WI38 (cell line): ENCODE measurements around the gene SNX9.
"Not testable (repeated sequence)": the region's sequence is repeated elsewhere in the genome, so short reads cannot be mapped to it uniquely, and the experiment has no call there.

Experiments
- H3K4me3 ChIP-seq: 2 replicates; pipeline ENCODE4 v1.5.1; 2011; ENCODE audit warnings: low read depth, mild to moderate bottlenecking, control low read depth, low read length
- TF ChIP-seq, protein P1 (sequence below): IDR thresholded peaks from 2 replicates; pipeline ENCODE4 v1.5.1; 2012; ENCODE audit warnings: low read depth, mild to moderate bottlenecking, control low read depth, low read length

SNX9 gene

DNA sequence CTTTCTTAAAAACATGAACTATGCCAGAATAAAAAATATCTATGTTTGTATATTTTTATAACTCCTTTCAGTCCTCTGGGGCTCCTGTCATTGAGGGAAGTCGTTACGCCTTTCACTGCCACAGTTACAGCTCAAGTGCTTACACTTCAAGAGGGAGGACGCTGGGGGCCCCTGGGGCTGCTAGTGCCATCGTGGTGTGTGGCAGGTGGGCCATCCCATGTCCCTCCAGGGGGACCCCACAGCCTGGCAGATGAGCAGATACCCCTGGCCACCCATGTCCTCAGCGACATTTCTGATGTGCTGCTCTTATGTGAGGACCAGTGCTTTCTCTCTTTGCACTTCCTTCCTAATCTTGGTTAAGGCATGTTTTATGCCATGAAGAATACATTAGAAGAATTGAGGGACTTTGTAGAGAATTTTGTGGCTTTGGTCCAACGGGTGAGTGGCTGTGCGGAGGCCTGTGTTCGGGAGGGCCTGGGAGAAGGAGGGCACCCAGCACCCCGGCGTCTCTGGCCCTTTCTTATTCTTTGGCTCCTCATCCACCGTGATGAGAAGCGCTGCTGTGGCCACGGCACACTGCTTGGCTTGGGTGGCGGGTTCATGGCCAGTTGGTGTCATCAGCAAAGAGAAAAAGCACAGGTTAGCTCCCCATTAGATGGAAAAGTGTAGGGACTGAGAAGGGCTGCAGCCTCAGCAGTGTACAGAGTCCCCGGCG, 120.4 kb downstream of the SNX9 start:
- TF ChIP-seq, protein P1, sequence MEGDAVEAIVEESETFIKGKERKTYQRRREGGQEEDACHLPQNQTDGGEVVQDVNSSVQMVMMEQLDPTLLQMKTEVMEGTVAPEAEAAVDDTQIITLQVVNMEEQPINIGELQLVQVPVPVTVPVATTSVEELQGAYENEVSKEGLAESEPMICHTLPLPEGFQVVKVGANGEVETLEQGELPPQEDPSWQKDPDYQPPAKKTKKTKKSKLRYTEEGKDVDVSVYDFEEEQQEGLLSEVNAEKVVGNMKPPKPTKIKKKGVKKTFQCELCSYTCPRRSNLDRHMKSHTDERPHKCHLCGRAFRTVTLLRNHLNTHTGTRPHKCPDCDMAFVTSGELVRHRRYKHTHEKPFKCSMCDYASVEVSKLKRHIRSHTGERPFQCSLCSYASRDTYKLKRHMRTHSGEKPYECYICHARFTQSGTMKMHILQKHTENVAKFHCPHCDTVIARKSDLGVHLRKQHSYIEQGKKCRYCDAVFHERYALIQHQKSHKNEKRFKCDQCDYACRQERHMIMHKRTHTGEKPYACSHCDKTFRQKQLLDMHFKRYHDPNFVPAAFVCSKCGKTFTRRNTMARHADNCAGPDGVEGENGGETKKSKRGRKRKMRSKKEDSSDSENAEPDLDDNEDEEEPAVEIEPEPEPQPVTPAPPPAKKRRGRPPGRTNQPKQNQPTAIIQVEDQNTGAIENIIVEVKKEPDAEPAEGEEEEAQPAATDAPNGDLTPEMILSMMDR = no peak
- no peak overlapping the region for H3K4me3 ChIP-seq

- no peak overlapping the region for H3K4me3 ChIP-seq
- TF ChIP-seq, protein P1 = no peak
These were observed 120.9 kb downstream of the SNX9 start for GRCh38 chr6:157943964-157944283.

DNA sequence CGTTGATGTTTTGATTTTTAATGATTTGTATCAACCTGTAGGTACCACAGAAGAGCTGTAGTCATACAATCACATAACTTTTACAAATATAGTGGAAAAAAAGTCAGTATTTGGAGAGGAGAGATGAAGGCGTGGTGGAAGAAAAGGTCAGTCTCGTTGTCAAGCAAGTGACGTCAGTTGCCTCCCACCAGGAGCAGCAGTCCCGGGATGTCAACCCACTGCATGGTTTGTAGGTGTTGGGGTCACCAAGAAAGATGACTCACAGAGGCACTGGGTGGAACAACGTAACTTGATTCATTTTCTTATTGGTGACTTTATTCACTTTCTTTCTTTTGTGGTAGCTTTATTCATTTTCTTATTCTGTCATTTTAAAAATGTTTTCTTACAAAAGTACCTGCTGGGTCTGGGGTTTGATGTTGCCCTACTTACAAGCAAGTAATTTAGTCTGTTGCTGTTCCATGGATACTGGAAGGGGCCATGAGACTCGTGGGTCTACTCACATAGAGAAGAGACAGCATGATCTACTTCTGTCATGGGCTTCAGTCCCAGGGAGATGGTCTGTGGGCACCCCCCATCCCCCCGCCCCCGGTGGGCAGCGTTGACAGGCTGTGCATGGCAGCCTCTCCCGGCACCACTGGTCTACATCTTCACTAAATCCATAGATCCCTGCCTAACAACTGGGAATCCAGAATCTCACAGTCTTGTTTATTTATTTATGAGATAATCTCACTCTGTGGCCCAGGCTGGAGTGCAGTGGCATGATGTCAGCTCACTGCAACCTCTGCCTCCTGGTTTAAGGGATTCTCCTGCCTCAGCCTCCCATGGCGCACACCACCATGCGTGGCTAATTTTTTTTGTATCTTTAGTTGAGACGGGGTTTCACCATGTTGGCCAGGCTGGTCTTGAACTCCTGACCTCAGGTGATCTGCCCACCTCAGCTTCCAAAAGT, 122.2 kb downstream of the SNX9 start:
- TF ChIP-seq, protein P1 = no peak
- no peak overlapping the region for H3K4me3 ChIP-seq

DNA sequence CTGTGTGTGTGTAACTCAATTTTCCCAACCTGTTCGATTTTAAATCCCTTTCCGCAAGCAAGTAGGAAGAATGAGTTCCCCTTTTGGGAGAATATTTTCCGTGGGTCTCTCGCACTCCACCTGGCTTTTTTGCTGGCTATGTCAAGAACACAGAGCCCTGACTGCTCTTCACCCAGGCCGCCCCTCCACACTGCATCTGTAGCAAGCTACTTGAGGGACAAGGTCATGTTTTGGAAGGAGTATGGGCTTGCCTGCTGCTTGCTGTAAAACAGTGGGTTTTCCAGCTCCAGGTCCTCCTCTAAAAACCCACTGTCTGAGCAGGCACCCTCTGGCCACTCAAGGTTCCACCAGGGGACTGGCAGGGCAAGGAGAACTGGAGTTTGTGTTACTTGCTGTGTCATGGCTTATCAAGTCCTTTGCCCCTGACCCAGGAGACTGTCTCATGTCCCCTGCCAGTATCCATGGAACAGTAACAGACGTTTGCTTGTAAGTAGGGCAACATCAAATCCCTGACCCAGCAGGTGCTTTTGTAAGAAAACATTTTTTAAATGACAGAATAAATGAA, 123.1 kb downstream of the SNX9 start:
- H3K4me3 ChIP-seq = no peak overlapping the region
- TF ChIP-seq, protein P1 = no peak

GRCh38 chr6:157946865-157947532, 124.0 kb downstream of the SNX9 start:
- TF ChIP-seq, protein P1 = peak; percentile 11; the same call in 1 of the 2 replicates
- H3K4me3 ChIP-seq = no peak overlapping the region

DNA sequence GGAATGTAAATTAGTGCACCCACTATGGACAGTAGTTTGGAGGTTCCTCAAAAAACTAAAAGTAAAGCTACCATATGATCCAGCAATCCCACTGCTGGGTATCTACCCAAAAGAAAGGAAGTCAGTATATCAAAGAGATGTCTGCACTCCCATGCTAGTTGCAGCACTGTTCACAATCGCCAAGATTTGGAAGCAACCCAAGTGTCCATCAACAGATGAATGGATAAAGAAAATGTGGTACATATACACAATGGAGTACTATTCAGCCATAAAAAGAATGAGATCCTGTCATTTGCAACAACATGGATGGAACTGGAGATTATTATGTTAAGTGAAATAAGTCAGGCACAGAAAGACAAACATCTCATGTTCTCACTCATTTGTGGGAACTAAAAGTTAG, 127.9 kb downstream of the SNX9 start:
- not testable (repeated sequence) for H3K4me3 ChIP-seq

DNA sequence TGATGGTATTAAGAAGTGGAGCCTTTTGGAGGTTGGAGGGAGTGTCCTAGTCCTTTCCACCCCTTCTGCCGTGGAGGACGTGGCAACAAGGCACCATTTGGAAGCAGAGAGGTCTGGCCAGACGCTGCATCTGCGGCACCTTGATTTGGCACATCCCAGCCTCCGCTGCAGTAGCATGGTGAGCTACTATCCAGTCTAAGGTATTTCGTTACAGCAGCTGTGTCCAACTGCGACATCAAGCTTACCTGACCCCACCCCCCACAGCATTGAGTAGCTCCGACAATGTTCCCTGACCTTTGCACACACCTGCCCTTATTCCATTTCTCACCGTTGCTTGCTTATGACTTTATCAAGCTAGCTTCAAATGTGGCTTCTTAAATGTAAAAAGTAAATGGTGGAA, 128.8 kb downstream of the SNX9 start:
- no peak overlapping the region for H3K4me3 ChIP-seq
- TF ChIP-seq, protein P1 = no peak
